Mucosa of descending colon (tissue), 3 donors: ENCODE measurements around the gene SF3A2. TPM values are rescaled to one million over a fixed set of nuclear protein-coding genes. Genes with fewer than 3 reads are reported as not detected.
A peak's percentile ranks its signal among the peaks of the same experiment; 100 is the strongest.

Experiments used
- ATAC-seq: fragments of 200-7000 bp; cut with Tn5 transposase; one replicate; pipeline ENCODE4 v1.9.1; 2020; ENCODE audit warnings: mild to moderate bottlenecking, moderate library complexity
- DNase-seq, 3 donors: peaks; one replicate each; pipeline ENCODE4 v3.0.0-alpha.2; 2020
- H3K36me3 ChIP-seq: fragments of 200-600 bp; one replicate; pipeline ENCODE4 v1.8.0; 2021; ENCODE audit warnings: low read depth, mild to moderate bottlenecking
- H3K4me1 ChIP-seq: fragments of 200-600 bp; one replicate; pipeline ENCODE4 v1.8.0; 2021; ENCODE audit warnings: low read depth, mild to moderate bottlenecking
- H3K4me3 ChIP-seq: fragments of 200-600 bp; one replicate; pipeline ENCODE4 v1.8.0; 2021; ENCODE audit warnings: mild to moderate bottlenecking
- H3K9me3 ChIP-seq: fragments of 200-600 bp; one replicate; pipeline ENCODE4 v1.8.0; 2021; ENCODE audit warnings: mild to moderate bottlenecking
- CTCF ChIP-seq: fragments of 200-600 bp; IDR thresholded peaks from one replicate; pipeline ENCODE4 v1.8.0; 2022; ENCODE audit warnings: antibody characterized with exemption, mild to moderate bottlenecking
- intact Hi-C, 2 donors: fragments of 100-400 bp; cut with DNase I in 1 of 2; cut with micrococcal nuclease in 1 of 2; formaldehyde crosslinking; loops; one replicate each; pipeline versions ENCODE4 v1.11.0 to v1.11.1; 2022; cut with DNase I, micrococcal nuclease
- total RNA-seq, 3 donors: library from RNA; stranded (reverse); fragmentation: NEBNext Ultra II Directional in 2 of 3; extraction: Animal tissue kit (Norgen Biotek cat#: 25700) in 2 of 3; gene quantifications; one replicate each; pipeline versions ENCODE4 v1.2.1 to v1.2.4, GENCODE V29; 2021 to 2023
- donor health status: DM: no; HTN: no; CAD: no; lungs with moderate emphysema.
- donor health status: DM: no; HTN: no; CAD: no.
- donor health status: DM: no; HTN: yes; CAD: no.

Gene SF3A2
- total RNA-seq, 3 donors from 2014 or later: 60.6 to 81.2 (median 68.2) TPM

GRCh38 chr19:2221250-2221831 is 15.3 kb upstream of the SF3A2 start:
- no peak for DNase-seq
- ATAC-seq: no peak
- Histone ChIP-seq H3K9me3 (no peaks in the 10 kb centered on the region), H3K36me3 (peaks cover 14% of the 10 kb centered on the region), H3K4me1 (no peaks in the 10 kb centered on the region), H3K4me3 (no peak overlapping the region)
- intact Hi-C loops: no loop called here
- no peak for TF ChIP-seq CTCF

GRCh38 chr19:2221918-2222317 is 14.7 kb upstream of the SF3A2 start:
- Histone ChIP-seq H3K4me3 (no peak overlapping the region), H3K4me1 (no peaks in the 10 kb centered on the region), H3K9me3 (no peaks in the 10 kb centered on the region), H3K36me3 (peaks cover 9% of the 10 kb centered on the region)
- DNase-seq: no peak
- intact Hi-C loops: no loop called here
- ATAC-seq: no peak
- TF ChIP-seq CTCF: no peak

- intact Hi-C loops: no loop called here
- Histone ChIP-seq H3K36me3 (peaks cover 11% of the 10 kb centered on the region), H3K4me1 (no peaks in the 10 kb centered on the region), H3K9me3 (no peaks in the 10 kb centered on the region), H3K4me3 (no peak overlapping the region)
- TF ChIP-seq CTCF: no peak
- no peak for ATAC-seq
- no peak for DNase-seq
Observed at GRCh38 chr19:2223391-2223790, 13.2 kb upstream of the SF3A2 start.

GRCh38 chr19:2223959-2224358 is 12.7 kb upstream of the SF3A2 start:
- ATAC-seq: peak; percentile 49

GRCh38 chr19:2224754-2225349 is 11.8 kb upstream of the SF3A2 start:
- no peak for ATAC-seq

More at GRCh38 chr19:2223959-2224358, 12.7 kb upstream of the SF3A2 start:
- no peak for DNase-seq
- H3K9me3 ChIP-seq: no peaks in the 10 kb centered on the region
- no peak overlapping the region for H3K4me3 ChIP-seq
- peaks cover 11% of the 10 kb centered on the region for H3K36me3 ChIP-seq
- H3K4me1 ChIP-seq: no peaks in the 10 kb centered on the region
- TF ChIP-seq CTCF: no peak
- intact Hi-C loops: no loop called here

More at GRCh38 chr19:2224754-2225349, 11.8 kb upstream of the SF3A2 start:
- DNase-seq: no peak
- Histone ChIP-seq H3K4me3 (no peak overlapping the region), H3K9me3 (no peaks in the 10 kb centered on the region), H3K4me1 (no peaks in the 10 kb centered on the region), H3K36me3 (peaks cover 11% of the 10 kb centered on the region)
- TF ChIP-seq CTCF: no peak
- intact Hi-C loops: no loop called here
